ENCODE data around the gene BSN.

- TF ChIP-seq CTCF (IDR thresholded peaks at IDR 0.05; ENCODE audit: insufficient read depth, low read length, poor library complexity, severe bottlenecking) (no peak), EZH2phosphoT487 (conservative IDR thresholded peaks at IDR 0.05; ENCODE audit: low read length) (no peak)
Observed at GRCh38 chr3:49617390-49618013, 63.2 kb downstream of the BSN start.

All from SU-DHL-6 (cell line).